Smooth muscle cell (in vitro differentiated cells): ENCODE results near the gene SCN5A. TPM values are rescaled to one million over a fixed set of nuclear protein-coding genes. Genes with fewer than 3 reads are reported as not detected.

Experiments used
- DNase-seq: peaks from one replicate; lab custom pipeline; 2025; ENCODE audit not compliant: unreplicated experiment; lab: John Stamatoyannopoulos, UW
- H2AFZ ChIP-seq: fragments of 200-600 bp; sonication (generic); 2 replicates; pipeline ENCODE4 v1.6.0; 2016; ENCODE audit warnings: antibody characterized with exemption, low read depth, mild to moderate bottlenecking
- H3F3A ChIP-seq: fragments of 200-600 bp; sonication (generic); 2 replicates; pipeline ENCODE4 v1.6.0; 2017; ENCODE audit warnings: antibody characterized with exemption, low read depth
- H3K27ac ChIP-seq: fragments of 200-600 bp; sonication (generic); 2 replicates; pipeline ENCODE4 v1.5.1; 2016; ENCODE audit warnings: low read depth, mild to moderate bottlenecking
- H3K27me3 ChIP-seq: fragments of 200-600 bp; sonication (generic); 2 replicates; pipeline ENCODE4 v1.6.1; 2016; ENCODE audit warnings: low read depth, mild to moderate bottlenecking
- H3K36me3 ChIP-seq: fragments of 200-600 bp; sonication (generic); 2 replicates; pipeline ENCODE4 v1.5.1; 2016; ENCODE audit warnings: low read depth
- H3K4me1 ChIP-seq: fragments of 200-600 bp; sonication (generic); 2 replicates; pipeline ENCODE4 v1.5.1; 2016; ENCODE audit warnings: low read depth
- H3K4me2 ChIP-seq: fragments of 200-600 bp; sonication (generic); 2 replicates; pipeline ENCODE4 v1.6.0; 2016; ENCODE audit warnings: mild to moderate bottlenecking
- H3K4me3 ChIP-seq: fragments of 200-600 bp; sonication (generic); 2 replicates; pipeline ENCODE4 v1.5.1; 2016; ENCODE audit warnings: mild to moderate bottlenecking
- H3K79me2 ChIP-seq: fragments of 200-600 bp; sonication (generic); 2 replicates; pipeline ENCODE4 v1.6.0; 2016; ENCODE audit warnings: low read depth, mild to moderate bottlenecking
- H3K9ac ChIP-seq: fragments of 200-600 bp; sonication (generic); 2 replicates; pipeline ENCODE4 v1.6.0; 2016; ENCODE audit warnings: low read depth
- H3K9me3 ChIP-seq: fragments of 200-600 bp; sonication (generic); replicated peaks from 2 replicates; pipeline ENCODE4 v1.5.1; 2016; ENCODE audit warnings: low read depth
- H4K20me1 ChIP-seq: fragments of 200-600 bp; sonication (generic); 2 replicates; pipeline ENCODE4 v1.6.0; 2016; ENCODE audit warnings: low read depth
- CTCF ChIP-seq: fragments of 200-600 bp; sonication (generic); IDR thresholded peaks from 2 replicates; pipeline ENCODE4 v1.5.1; 2017; ENCODE audit warnings: borderline replicate concordance, mild to moderate bottlenecking, antibody characterized with exemption; ENCODE audit not compliant: insufficient read depth, poor library complexity, severe bottlenecking
- WGBS: methylation state at CpG from one replicate; pipeline ENCODE4 v1.1.7; 2016; ENCODE audit warnings: low lambda C conversion rate; 5-methylcytosine and 5-hydroxymethylcytosine counted together
- polyA plus RNA-seq: library from polyadenylated mRNA; unstranded; fragments of >200 nt; fragmentation: Nextera tagmentation; extraction: Ambion mirVana; gene quantifications from 2 replicates; pipeline ENCODE4 v1.2.1, GENCODE V29; 2016
- total RNA-seq: library from RNA; depleted of rRNA; stranded (reverse); fragments of >200 nt; gene quantifications from 2 replicates; pipeline ENCODE4 v1.2.3, GENCODE V29; 2014

SCN5A gene
- total and polyA plus RNA-seq, 2 experiments from 2014 or later: 0.93 to 3.4 TPM

DNA sequence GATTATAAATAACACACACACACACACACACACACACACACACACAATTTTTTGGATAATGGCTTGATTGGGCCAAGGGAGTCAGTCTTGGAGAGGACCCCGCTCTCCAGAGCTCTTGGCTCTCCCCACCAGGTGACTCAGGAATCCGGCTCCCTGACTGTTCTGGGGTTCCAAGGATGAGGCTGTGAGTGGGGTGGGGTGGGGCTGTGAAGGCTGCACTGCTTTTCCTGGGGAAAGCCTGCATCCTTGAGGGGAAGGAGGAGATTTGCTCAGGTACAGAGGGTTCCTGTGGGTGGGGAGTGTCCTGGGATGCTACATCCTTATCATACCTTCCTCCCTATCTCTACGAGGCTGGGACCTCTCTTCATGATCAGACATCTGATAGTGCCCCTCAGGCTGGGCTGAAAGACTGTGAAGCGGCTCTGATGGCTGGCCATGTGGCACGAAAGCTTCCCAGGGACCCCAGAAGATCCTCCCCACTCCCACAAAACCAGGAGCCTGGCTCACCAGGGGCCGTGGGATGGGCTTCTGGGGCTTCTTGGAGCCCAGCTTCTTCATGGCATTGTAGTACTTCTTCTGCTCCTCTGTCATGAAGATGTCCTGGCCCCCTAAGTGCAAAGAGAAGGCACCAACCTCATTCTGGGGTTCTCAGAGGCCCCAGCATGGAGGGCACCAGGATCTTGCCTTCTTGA lies 94.2 kb downstream of the SCN5A start:
- no peak overlapping the region for H3K27ac ChIP-seq
- no peaks in the 10 kb centered on the region for H3K79me2 ChIP-seq
- WGBS: 87% methylated on average over 6 of the region's 6 CpGs
- no peaks in the 10 kb centered on the region for H3K36me3 ChIP-seq
- no peak overlapping the region for H3K9ac ChIP-seq
- no peak overlapping the region for H2AFZ ChIP-seq
- no peak overlapping the region for H3K4me2 ChIP-seq
- no peaks in the 10 kb centered on the region for H4K20me1 ChIP-seq
- no peak overlapping the region for H3K4me3 ChIP-seq
- H3F3A ChIP-seq: no peaks in the 10 kb centered on the region
- TF ChIP-seq CTCF: no peak
- H3K4me1 ChIP-seq: no peaks in the 10 kb centered on the region
- no peaks in the 10 kb centered on the region for H3K27me3 ChIP-seq
- no peaks in the 10 kb centered on the region for H3K9me3 ChIP-seq
- DNase-seq: no peak

GRCh38 chr3:38554127-38554827 lies 95.2 kb downstream of the SCN5A start:
- Histone ChIP-seq H3K79me2 (no peaks in the 10 kb centered on the region), H3K9me3 (no peaks in the 10 kb centered on the region), H2AFZ (no peak overlapping the region), H3F3A (no peaks in the 10 kb centered on the region), H3K27me3 (no peaks in the 10 kb centered on the region), H4K20me1 (no peaks in the 10 kb centered on the region), H3K4me1 (no peaks in the 10 kb centered on the region), H3K36me3 (no peaks in the 10 kb centered on the region), H3K9ac (no peak overlapping the region), H3K4me3 (no peak overlapping the region), H3K4me2 (no peak overlapping the region), H3K27ac (no peak overlapping the region)
- DNase-seq: no peak
- no peak for TF ChIP-seq CTCF
- 90% methylated on average over 8 of the region's 8 CpGs for WGBS

- 90% methylated on average over 2 of the region's 2 CpGs for WGBS
- no peaks in the 10 kb centered on the region for H3K4me1 ChIP-seq
- no peaks in the 10 kb centered on the region for H3K9me3 ChIP-seq
- no peak for TF ChIP-seq CTCF
- H3F3A ChIP-seq: no peaks in the 10 kb centered on the region
- no peak overlapping the region for H3K9ac ChIP-seq
- no peak overlapping the region for H3K4me2 ChIP-seq
- no peak for DNase-seq
- no peak overlapping the region for H3K4me3 ChIP-seq
- H3K36me3 ChIP-seq: no peaks in the 10 kb centered on the region
- H3K27me3 ChIP-seq: no peaks in the 10 kb centered on the region
- H3K27ac ChIP-seq: no peak overlapping the region
- H4K20me1 ChIP-seq: no peaks in the 10 kb centered on the region
- no peaks in the 10 kb centered on the region for H3K79me2 ChIP-seq
- H2AFZ ChIP-seq: no peak overlapping the region
Measured at GRCh38 chr3:38553071-38553470, 96.4 kb downstream of the SCN5A start.
